Astrocyte of the spinal cord (primary cell): Measurements from ENCODE around the gene SEPTIN8.
A peak's percentile ranks its signal among the peaks of the same experiment; 100 is the strongest.

ENCODE experiments used
- DNase-seq: peaks from one replicate; pipeline ENCODE4 v3.0.0; 2011; ENCODE audit warnings: low read depth, low spot score
- H3K4me3 ChIP-seq: 2 replicates; pipeline ENCODE4 v1.5.1; 2011; ENCODE audit warnings: low read depth, mild to moderate bottlenecking, low read length, moderate library complexity
- CTCF ChIP-seq: IDR thresholded peaks from 2 replicates; pipeline ENCODE4 v1.5.1; 2012; ENCODE audit warnings: low read depth, mild to moderate bottlenecking, low read length, inconsistent platforms
- in situ Hi-C: cut with HindIII; loops from 2 replicates; pipeline ENCODE4 v1.10.0; 2017; ENCODE audit warnings: low sequenced_read_pairs

Gene SEPTIN8

GRCh38 chr5:132823481-132824050, 46.5 kb upstream of the SEPTIN8 start:
- in situ Hi-C loops = no loop called here
- TF ChIP-seq CTCF = no peak
- H3K4me3 ChIP-seq = no peak overlapping the region

GRCh38 chr5:132822650-132823480, 45.8 kb upstream of the SEPTIN8 start:
- in situ Hi-C loops = no loop called here
- DNase-seq = peak; percentile 48
- no peak for TF ChIP-seq CTCF
- peak overlapping the region; percentile 12 for H3K4me3 ChIP-seq

More at GRCh38 chr5:132823481-132824050, 46.5 kb upstream of the SEPTIN8 start:
- DNase-seq = no peak

- DNase-seq = no peak
- H3K4me3 ChIP-seq = no peak overlapping the region
- in situ Hi-C loops = no loop called here
- TF ChIP-seq CTCF = no peak
These were observed 44.8 kb upstream of the SEPTIN8 start for GRCh38 chr5:132821791-132822190.

- in situ Hi-C loops = no loop called here
These were observed 44.3 kb upstream of the SEPTIN8 start for GRCh38 chr5:132821350-132821749.

GRCh38 chr5:132820162-132820754, 43.2 kb upstream of the SEPTIN8 start:
- no peak overlapping the region for H3K4me3 ChIP-seq
- TF ChIP-seq CTCF = peak; percentile 90
- DNase-seq = peak; percentile 91
- in situ Hi-C loops = no loop called here

More at GRCh38 chr5:132821350-132821749, 44.3 kb upstream of the SEPTIN8 start:
- no peak for DNase-seq
- no peak for TF ChIP-seq CTCF
- no peak overlapping the region for H3K4me3 ChIP-seq

- H3K4me3 ChIP-seq = peak overlapping the region; percentile 10
- in situ Hi-C loops = no loop called here
- no peak for TF ChIP-seq CTCF
- DNase-seq = no peak
These were observed 42.4 kb upstream of the SEPTIN8 start for GRCh38 chr5:132819468-132819867.
